Measurements from ENCODE around the gene RXFP4. TPM values are rescaled to one million over a fixed set of nuclear protein-coding genes. Genes with fewer than 3 reads are reported as not detected.
A peak's percentile ranks its signal among the peaks of the same experiment; 100 is the strongest.

RXFP4 gene
- total and polyA plus RNA-seq, 4 donors, result not detected

GRCh38 chr1:155978325-155978972 lies 37.0 kb downstream of the RXFP4 start, which contains the start of gene ARHGEF2:
TSS of gene ARHGEF2 (minus strand) at chr1:155978547. CDS start at chr1:155978427, 120 bp downstream.
- peak within 1 kb of the TSS; percentile 73 to 80 (median 76) for H3K4me3 ChIP-seq (ENCODE audit: low read depth in 1 of 3, low read length in 3 of 3)
- TF ChIP-seq GABPA (IDR thresholded peaks at IDR 0.05 in 1 of 2, conservative IDR thresholded peaks at IDR 0.05 in 1 of 2), result peak in 1 of 2 donors; percentile 9
- no peak for TF ChIP-seq SP1 (IDR thresholded peaks at IDR 0.05)
- no peak for TF ChIP-seq CTCF (IDR thresholded peaks at IDR 0.05; ENCODE audit: low read depth, low read length, missing input control)
- no peak for TF ChIP-seq ATF3 (IDR thresholded peaks at IDR 0.05)
- TF ChIP-seq, protein P1, sequence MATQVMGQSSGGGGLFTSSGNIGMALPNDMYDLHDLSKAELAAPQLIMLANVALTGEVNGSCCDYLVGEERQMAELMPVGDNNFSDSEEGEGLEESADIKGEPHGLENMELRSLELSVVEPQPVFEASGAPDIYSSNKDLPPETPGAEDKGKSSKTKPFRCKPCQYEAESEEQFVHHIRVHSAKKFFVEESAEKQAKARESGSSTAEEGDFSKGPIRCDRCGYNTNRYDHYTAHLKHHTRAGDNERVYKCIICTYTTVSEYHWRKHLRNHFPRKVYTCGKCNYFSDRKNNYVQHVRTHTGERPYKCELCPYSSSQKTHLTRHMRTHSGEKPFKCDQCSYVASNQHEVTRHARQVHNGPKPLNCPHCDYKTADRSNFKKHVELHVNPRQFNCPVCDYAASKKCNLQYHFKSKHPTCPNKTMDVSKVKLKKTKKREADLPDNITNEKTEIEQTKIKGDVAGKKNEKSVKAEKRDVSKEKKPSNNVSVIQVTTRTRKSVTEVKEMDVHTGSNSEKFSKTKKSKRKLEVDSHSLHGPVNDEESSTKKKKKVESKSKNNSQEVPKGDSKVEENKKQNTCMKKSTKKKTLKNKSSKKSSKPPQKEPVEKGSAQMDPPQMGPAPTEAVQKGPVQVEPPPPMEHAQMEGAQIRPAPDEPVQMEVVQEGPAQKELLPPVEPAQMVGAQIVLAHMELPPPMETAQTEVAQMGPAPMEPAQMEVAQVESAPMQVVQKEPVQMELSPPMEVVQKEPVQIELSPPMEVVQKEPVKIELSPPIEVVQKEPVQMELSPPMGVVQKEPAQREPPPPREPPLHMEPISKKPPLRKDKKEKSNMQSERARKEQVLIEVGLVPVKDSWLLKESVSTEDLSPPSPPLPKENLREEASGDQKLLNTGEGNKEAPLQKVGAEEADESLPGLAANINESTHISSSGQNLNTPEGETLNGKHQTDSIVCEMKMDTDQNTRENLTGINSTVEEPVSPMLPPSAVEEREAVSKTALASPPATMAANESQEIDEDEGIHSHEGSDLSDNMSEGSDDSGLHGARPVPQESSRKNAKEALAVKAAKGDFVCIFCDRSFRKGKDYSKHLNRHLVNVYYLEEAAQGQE (IDR thresholded peaks at IDR 0.05), result no peak
- no peak for TF ChIP-seq TAF1 (conservative IDR thresholded peaks at IDR 0.05)
- no peak for TF ChIP-seq MAX (IDR thresholded peaks at IDR 0.05)
- peak; percentile 17 for TF ChIP-seq YY1 (IDR thresholded peaks at IDR 0.05)
- no peak for TF ChIP-seq EGR1 (IDR thresholded peaks at IDR 0.05; ENCODE audit: low read depth in 2 of 2)
- no peak for TF ChIP-seq HNF4A (conservative IDR thresholded peaks at IDR 0.05)
- TF ChIP-seq NR2F2 (IDR thresholded peaks at IDR 0.05), result no peak
- TF ChIP-seq RXRA (IDR thresholded peaks at IDR 0.05), result no peak
- no peak for TF ChIP-seq FOXA1 (IDR thresholded peaks at IDR 0.05)
- no peak for TF ChIP-seq JUND (IDR thresholded peaks at IDR 0.05)
- TF ChIP-seq RAD21 (IDR thresholded peaks at IDR 0.05), result no peak
- TF ChIP-seq HNF4G (IDR thresholded peaks at IDR 0.05), result no peak
- TF ChIP-seq ZBTB33 (IDR thresholded peaks at IDR 0.05), result no peak
- no peaks in the 10 kb centered on the region for H3K9me3 ChIP-seq (ENCODE audit: control insufficient read depth in 4 of 4, low read length in 3 of 4)
- H3K9ac ChIP-seq (ENCODE audit: low read depth in 1 of 2, low read length in 2 of 2), result peak within 1 kb of the TSS; percentile 49 to 75
- DNase-seq (ENCODE audit: low spot score), result peak; percentile 78
- no peaks in the 10 kb centered on the region for H3K36me3 ChIP-seq (ENCODE audit: control insufficient read depth in 4 of 4, insufficient read depth in 3 of 4, low read depth in 1 of 4, low read length in 3 of 4)
- no peaks in the 10 kb centered on the region for H3K27me3 ChIP-seq (ENCODE audit: control insufficient read depth in 4 of 4, insufficient read depth in 4 of 4, low read length in 3 of 4)
- peaks cover 6 to 23% (median 10%) of the 10 kb centered on the region in 4 donors for H3K4me1 ChIP-seq (ENCODE audit: control insufficient read depth in 4 of 4, insufficient read depth in 4 of 4, low read length in 3 of 4)
- peak within 1 kb of the TSS; percentile 80 to 92 for H3K27ac ChIP-seq (ENCODE audit: low read depth in 1 of 2, low read length in 2 of 2)
- 5% methylated on average over 52 of the region's 52 CpGs for WGBS

All from liver (tissue), 9 donors.